ENCODE results near the gene LYPD5. TPM values are rescaled to one million over a fixed set of nuclear protein-coding genes. Genes with fewer than 3 reads are reported as not detected.
"Not testable (repeated sequence)": the region's sequence is repeated elsewhere in the genome, so short reads cannot be mapped to it uniquely, and the experiment has no call there.

LYPD5 gene
- total RNA-seq, 1 donor from 2014 or later, result not detected

GRCh38 chr19:43779147-43779819, 23.0 kb downstream of the LYPD5 start:
- DNase-seq (ENCODE audit: low read depth, low spot score), result no peak
- Mint-ChIP-seq H3K36me3 (ENCODE audit: low read depth) (no peaks in the 10 kb centered on the region), H3K9me3 (no peaks in the 10 kb centered on the region), H3K27ac (ENCODE audit: unreplicated experiment) (no peak overlapping the region), H3K4me1 (peaks cover 68% of the 10 kb centered on the region), H3K27me3 (ENCODE audit: low read depth) (peaks cover 34% of the 10 kb centered on the region), H3K4me3 (no peak overlapping the region)
- no peak for TF ChIP-seq CTCF (conservative IDR thresholded peaks at IDR 0.05)

- H3K4me3 Mint-ChIP-seq, result peak overlapping the region; percentile 25
- no peaks in the 10 kb centered on the region for H3K36me3 Mint-ChIP-seq (ENCODE audit: low read depth)
- no peak for TF ChIP-seq CTCF (conservative IDR thresholded peaks at IDR 0.05)
- H3K27ac Mint-ChIP-seq (ENCODE audit: unreplicated experiment), result peak overlapping the region; percentile 96
- peaks cover 63% of the 10 kb centered on the region for H3K4me1 Mint-ChIP-seq
- H3K9me3 Mint-ChIP-seq, result no peaks in the 10 kb centered on the region
- DNase-seq (ENCODE audit: low read depth, low spot score), result no peak
- peaks cover 39% of the 10 kb centered on the region for H3K27me3 Mint-ChIP-seq (ENCODE audit: low read depth)
Observed at GRCh38 chr19:43778651-43779050, 23.6 kb downstream of the LYPD5 start.

DNA sequence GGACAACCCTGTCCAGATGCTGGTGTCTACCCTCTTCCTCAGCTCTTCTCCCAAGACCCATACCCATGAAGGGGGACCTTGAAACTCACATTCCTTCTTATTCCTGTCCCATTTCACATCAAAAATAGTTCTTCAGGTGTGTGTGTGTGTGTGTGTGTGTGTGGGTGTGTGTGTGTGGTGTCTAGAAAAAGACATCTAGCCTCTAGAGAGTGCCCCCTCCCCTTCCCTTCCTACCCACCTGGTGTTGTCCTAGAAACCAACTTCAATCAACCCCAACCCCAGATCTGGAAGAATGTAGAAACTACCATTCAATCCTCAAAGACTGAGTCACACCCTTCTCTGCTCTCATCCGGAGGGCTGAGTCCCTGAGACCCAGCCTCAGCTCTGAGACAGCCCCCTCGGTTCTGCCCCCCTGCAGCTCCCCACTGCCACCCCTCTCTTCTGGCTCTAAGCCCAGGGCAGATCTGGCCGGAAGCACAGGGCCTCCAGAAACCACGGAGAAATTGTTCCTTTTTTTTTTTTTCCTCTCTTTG, 25.0 kb downstream of the LYPD5 start:
- peaks cover 59% of the 10 kb centered on the region for H3K4me1 Mint-ChIP-seq
- peak overlapping the region; percentile 96 for H3K27ac Mint-ChIP-seq (ENCODE audit: unreplicated experiment)
- H3K9me3 Mint-ChIP-seq, result no peaks in the 10 kb centered on the region
- TF ChIP-seq CTCF (conservative IDR thresholded peaks at IDR 0.05), result no peak
- DNase-seq (ENCODE audit: low read depth, low spot score), result no peak
- H3K36me3 Mint-ChIP-seq (ENCODE audit: low read depth), result no peaks in the 10 kb centered on the region
- peaks cover 49% of the 10 kb centered on the region for H3K27me3 Mint-ChIP-seq (ENCODE audit: low read depth)
- H3K4me3 Mint-ChIP-seq, result peak overlapping the region; percentile 68

DNA sequence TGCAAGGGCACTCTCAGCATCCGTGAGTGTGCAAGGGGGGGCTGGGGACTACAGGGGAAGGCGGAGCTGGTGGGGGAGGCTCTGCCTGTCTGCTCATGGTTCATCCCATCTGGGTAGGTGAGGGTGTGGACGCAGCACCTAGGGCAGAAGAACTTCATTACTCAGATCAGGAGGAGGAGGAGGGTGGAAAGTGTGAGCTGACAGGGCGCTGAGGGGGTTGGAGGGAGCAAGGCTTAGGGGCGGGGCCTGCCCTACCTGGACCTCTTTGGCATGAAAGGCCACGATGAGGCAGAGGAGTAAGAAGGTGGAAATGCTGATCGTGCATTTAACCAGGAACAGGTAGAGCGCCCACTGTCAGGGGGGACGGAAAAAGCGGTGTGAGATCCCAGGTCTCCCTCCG, 26.0 kb downstream of the LYPD5 start:
- Mint-ChIP-seq H3K9me3 (no peaks in the 10 kb centered on the region), H3K4me3 (no peak overlapping the region), H3K4me1 (peaks cover 53% of the 10 kb centered on the region), H3K27ac (ENCODE audit: unreplicated experiment) (no peak overlapping the region), H3K27me3 (ENCODE audit: low read depth) (peaks cover 54% of the 10 kb centered on the region), H3K36me3 (ENCODE audit: low read depth) (no peaks in the 10 kb centered on the region)
- TF ChIP-seq CTCF (conservative IDR thresholded peaks at IDR 0.05), result no peak
- DNase-seq (ENCODE audit: low read depth, low spot score), result no peak

DNA sequence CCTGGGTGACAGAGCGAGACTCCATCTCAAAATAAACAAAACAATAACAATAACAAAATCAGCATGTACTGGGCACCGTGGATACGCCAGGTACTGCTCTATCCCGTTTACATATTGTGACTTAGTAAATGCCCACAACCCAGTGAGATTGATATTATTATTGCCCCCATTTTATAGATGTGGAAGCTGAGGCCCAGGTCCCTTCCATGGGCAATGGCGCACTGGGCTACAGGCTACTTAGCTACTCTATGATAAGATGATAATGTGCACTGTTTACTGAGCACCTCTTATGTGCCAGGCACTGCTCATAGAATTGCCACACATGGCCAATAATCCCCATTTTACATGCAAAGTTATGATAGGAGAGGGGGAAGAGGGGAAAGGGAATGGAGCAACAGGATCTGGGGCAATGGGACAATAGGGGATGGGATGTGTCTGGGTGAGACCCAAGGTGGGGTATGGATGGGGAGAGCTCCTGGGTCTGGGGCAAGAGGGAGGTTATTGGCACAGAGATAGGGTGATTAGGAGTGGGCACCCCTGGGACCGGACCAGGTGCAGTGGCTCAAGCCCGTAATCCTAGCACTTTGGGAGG, 26.9 kb downstream of the LYPD5 start:
- Mint-ChIP-seq H3K9me3 (no peaks in the 10 kb centered on the region), H3K4me1 (peaks cover 48% of the 10 kb centered on the region), H3K27ac (ENCODE audit: unreplicated experiment) (peak overlapping the region; percentile 27), H3K4me3 (peak overlapping the region; percentile 19), H3K27me3 (ENCODE audit: low read depth) (peaks cover 63% of the 10 kb centered on the region), H3K36me3 (ENCODE audit: low read depth) (no peaks in the 10 kb centered on the region)
- no peak for DNase-seq (ENCODE audit: low read depth, low spot score)
- TF ChIP-seq CTCF (conservative IDR thresholded peaks at IDR 0.05), result no peak

- H3K9me3 Mint-ChIP-seq; H3K4me3 Mint-ChIP-seq; H3K27ac Mint-ChIP-seq (ENCODE audit: unreplicated experiment); H3K36me3 Mint-ChIP-seq (ENCODE audit: low read depth); DNase-seq (ENCODE audit: low read depth, low spot score): not testable (repeated sequence)
- H3K4me1 Mint-ChIP-seq, result peaks cover 46% of the 10 kb centered on the region
- peaks cover 68% of the 10 kb centered on the region for H3K27me3 Mint-ChIP-seq (ENCODE audit: low read depth)
Observed at GRCh38 chr19:43774940-43775258, 27.3 kb downstream of the LYPD5 start.

All from neural crest cell (in vitro differentiated cells).